Putamen (tissue), 1 donor: ENCODE data around the gene VOPP1.

ENCODE experiments used
- DNase-seq: peaks from one replicate; pipeline ENCODE4 v3.0.0-alpha.2; 2016; ENCODE audit warnings: low spot score

Gene VOPP1

DNA sequence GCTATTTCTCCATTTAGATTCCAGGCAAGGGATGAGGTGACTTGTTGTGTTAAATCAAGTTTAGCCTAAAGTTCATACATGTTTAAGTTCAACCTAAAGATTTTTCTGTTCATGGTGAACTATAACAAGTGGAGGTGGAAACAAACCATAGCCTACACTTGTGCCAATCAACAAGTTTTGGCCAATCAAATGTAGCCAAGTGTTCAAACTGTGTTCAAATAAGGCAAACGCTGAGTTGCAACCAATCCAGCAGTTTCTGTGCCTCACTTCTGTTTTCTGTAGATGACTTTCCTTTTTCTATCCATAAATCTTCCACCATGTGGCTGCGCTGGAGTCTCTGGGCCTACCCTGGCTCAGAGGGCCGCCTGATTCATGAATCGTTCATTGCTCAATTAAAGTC lies 4.5 kb upstream of the VOPP1 start:
- no peak for DNase-seq

DNA sequence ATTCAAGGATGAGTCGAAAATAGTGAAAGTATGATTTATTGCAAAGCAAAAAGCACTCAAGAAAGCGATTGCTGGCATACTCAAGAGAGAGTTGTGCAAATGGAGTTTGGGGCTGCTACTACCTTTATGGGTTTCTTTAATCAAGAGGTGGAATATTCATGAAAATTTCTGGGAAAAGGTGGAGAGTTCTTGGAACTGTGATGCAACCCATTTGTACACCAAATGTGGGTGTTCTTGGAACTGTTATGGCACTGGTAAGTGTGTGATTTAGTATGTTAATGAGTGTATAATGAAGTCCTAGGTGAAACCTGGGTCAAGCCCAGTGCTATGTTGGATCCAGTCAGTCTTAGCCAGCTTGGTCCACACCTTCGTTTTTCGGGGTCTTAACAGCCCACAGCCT lies 3.4 kb upstream of the VOPP1 start:
- DNase-seq: no peak

DNA sequence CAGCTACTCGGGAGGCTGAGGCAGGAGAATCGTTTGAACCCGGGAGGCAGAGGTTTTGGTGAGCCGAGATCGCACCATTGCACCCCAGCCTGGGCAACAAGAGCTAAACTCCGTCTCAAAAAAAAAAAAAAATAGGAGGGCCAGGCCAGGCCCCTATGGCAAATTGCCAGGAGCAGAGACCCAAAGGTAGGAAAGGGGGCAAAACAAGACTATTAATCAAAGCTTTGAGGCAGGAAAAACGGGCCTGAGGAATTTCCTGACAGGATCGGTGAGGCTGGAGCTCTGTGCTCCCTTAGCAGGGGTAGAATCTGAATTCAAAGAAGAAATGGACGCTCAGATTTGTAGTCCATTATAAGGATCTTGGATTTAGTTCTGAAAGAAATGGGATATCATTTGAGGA lies 2.8 kb upstream of the VOPP1 start:
- no peak for DNase-seq

DNA sequence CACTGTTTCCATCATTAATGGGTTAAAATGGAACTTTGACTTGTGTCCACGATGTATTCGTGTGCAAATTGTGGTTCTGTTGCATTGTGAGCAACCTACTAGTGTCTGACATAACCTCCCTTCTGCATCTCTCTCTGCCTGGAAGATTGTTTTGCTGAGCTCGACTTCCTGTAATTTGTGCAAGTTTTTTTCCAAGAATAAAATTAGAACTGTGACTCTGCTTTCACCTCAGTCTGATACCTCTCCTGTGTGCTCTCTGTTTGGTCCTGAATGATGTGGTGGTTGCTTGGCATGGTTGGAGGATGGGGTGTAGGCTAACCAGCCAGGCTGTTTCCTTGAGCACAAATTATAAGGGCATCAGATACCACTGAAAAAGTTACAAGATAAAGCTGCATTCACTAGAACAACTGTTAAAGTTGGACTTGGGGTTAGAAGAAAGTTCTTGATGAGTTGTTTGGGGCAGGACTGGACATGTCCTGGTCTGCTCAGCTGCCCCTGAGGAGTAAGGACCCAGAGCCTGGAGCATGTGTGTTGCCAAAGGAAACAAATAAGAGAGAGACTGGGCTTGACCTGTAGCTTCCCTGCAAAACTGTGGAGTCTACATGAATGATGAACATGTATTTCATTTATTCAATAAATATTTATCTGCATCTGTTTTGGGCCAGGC lies 1.9 kb upstream of the VOPP1 start:
- no peak for DNase-seq

DNA sequence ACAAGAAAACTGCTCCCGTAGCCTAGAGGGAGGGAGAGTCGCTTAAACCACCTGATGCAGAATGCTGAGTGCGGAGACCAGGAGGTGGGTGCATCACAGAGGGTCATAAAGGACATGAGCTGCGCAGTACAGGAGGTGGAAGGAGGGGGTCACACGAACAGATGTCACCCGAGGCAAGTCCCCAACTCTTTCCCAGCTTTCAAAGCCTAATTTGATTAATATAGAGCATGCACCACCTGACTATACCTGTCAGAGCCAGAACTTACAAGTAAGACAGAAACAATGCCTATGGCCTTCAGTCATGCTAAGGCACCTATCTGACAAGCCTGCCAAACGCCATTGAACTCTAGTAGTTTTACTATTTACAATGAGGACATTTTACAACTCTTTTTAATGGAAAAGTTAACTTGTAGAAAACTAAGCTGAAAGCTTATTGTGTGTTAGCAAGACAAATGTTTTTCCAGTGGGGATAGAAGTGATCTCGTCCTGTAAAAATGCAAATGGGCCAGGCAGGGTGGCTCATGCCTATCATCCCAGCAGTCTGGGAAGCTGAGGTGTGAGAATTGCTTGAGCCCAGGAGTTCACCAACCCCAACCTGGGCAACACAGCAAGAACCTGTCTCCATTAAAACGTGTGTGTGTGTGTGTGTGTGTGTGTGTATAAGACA lies 1.1 kb upstream of the VOPP1 start:
- no peak for DNase-seq

DNA sequence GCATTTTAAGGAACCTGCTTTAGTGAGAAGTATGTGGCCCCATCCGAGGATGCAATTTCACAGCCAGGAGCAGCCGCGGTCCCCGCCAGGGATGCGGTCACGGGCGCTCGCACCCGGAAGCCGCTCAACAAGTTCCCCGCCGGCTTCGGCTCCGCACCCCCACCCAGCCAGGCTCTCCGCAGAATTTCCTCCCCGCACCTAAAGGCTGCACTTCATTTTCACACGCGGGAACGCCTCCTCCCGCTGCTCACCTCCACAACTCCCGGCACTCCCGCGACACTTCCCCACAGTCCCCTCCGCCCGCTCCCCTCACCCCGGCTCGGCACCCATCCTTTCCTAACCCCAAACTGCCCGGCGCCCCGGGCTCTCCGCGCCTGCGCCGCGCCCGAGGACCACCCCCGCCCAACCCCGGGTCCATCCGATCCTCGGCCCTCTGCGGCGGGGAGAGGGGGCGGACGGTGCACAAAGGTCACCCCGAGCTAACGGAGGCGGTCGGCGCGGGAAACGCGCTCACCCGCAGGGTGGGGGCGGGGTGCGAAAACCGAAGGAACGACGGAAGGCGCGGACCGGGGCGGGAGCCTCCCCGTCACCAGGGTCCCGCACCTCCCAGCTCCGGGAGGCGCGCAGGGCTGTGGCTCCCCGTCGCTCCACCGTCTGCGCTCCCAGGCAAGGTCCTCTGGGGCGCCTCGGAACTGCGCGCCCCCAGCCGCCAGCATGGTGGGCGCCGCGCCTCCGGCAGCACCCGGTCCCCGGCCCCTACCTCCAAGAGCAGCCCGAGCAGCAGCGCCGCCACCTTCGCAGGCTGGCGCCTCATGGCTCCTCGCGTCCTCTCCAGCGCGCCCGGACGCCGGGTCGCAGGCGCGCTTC lies 558 bp downstream of the VOPP1 start:
- DNase-seq: peak; percentile 28

DNA sequence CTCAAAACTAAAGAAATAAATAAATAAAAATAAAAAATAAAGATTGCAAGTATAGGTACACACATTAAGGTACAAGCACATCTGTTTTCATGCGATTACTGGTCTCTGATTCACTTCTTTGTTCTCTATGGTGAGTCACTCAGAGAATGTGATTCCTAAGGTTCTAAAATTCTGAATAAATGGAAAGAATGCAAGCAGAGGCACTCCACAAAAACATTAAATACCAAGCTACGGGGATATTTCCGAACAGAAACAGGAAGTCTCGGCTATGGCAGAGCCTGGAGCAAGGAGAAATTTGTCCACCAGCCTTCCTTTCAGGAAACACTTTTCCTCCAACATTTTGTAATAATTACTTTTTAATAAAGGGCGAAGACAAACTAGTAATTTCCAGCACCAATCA lies 1.4 kb downstream of the VOPP1 start:
- DNase-seq: no peak

DNA sequence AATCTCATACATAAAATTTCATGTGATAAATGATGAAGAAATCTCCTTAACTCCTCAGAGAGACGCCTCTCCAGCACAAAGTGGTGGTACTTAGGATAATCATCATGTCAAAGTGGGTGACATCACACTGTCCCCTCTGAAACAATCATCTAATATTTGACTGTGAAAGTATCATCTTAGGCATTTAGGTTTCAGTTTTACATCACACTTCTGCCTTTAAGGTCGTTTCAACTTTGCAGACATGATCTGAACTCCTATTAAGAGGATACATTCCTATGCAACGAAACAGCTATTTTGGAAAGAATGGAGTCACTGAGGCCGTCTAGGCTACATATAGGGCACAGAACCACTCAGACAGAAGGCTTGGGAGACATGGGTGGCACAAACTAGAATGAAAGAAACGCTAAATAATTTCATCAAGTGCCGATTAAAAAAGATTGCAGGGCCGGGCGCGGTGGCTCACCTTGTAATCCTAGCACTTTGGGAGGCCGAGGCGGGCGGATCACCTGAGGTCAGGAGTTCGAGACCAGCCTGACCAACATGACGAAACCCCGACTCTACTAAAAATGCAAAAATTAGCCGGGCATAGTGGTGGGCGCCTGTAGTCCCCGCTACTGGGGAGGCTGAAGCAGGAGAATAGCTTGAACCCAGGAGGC lies 2.0 kb downstream of the VOPP1 start:
- no peak for DNase-seq

DNA sequence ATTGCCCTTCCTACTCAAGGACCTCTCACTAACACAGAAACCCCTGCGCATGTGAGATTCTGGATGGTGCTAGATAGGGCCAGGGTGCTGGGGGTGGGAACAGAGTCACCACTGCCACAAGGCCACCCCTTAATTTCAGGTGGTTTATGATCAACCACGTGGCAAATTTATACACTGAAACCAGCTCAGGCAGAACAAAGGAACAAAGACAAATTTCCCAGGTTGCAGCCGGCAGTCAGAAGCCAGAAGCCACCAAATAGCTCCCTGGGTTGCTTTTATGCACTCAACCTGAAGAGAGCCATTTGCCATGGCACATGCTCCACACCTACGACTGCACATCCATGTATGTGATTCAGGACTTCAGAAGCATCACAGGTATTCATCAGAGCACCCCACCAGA lies 2.5 kb downstream of the VOPP1 start:
- DNase-seq: no peak

DNA sequence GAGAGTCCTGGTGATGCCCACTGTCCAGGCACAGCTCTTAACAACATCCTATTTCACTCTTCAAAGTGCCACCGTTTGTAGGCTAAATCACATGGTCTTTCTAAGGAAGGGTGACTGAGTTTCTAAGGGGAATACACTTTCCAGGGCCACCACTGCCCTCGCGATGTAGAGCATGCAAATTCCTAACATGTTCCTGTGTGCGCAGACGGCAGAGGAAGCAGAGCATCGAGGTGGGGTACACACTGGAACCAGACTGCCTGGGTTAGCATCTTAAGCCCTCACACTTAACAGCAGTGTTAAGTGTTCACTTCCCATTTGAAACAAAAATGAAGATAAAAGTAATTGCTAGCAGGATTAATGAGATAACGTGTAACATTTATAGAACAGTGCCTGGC lies 3.0 kb downstream of the VOPP1 start:
- no peak for DNase-seq

DNA sequence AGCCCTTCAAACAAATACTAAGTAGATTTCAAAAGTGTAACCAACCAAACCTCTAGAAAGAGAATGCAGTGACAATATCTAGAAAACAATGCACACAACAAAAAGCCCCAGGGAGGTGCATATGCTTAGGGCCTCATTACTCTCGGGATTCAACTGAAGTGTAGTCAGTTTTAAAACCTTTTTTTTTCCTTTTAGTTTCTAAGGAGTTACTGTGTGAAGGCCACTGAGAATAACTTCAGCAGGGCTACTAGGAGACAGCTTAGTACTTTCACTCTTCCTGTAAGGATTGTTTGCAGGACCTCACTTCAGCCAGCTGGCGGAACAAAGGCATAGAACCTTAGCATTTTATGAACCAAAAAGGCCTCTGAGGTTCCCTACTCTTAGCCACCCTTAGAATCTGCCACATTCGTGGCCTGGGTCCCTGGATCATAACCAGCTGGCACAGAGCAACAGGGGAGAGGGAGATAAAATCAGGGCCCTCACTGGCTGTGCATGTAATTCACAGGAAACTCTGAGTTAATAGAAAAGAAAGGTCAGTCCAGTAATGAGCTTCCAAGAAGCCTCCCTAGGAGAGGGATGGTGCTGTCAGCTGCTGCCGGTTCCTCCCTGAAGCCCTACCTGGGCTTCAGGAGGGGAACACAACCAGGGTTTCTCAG lies 3.6 kb downstream of the VOPP1 start:
- DNase-seq: no peak

DNA sequence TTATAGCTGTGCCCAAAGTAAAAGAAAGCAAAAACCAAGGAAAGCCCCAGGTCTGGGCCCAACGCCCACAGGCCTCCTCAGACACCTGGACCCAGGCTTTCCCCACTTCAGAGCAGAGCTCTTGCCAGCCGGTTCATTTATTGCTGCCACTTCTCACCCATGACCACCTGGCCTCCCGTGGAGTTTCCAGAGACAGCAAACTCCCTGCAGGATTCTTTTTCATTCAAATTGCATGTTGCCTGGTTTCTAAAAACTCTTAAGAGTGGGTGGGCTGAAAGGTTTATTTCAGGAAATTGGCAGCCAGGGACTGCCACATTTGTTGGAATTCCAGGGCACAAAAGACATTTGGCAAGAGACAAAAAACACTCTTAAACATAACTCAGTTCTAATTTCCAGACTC lies 4.7 kb downstream of the VOPP1 start:
- no peak for DNase-seq

DNA sequence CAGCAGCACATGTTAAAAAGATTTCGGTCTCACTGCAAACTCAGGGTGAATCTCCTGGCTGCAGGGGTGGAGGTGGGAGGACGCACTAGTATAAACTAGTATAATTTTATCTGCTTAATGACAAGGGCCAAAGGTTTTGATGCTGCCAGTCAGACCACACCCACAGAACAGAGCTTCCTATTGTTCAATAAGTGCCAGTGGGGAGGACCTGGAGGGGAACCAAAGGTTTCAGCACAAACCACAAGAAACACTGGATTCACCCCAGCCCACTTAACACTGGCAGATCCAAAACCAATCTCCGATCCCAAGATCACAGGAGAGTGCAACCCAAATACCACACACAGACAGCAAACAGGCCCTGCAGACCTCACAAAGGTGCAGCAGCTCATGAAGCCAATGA lies 6.6 kb downstream of the VOPP1 start:
- DNase-seq: no peak

DNA sequence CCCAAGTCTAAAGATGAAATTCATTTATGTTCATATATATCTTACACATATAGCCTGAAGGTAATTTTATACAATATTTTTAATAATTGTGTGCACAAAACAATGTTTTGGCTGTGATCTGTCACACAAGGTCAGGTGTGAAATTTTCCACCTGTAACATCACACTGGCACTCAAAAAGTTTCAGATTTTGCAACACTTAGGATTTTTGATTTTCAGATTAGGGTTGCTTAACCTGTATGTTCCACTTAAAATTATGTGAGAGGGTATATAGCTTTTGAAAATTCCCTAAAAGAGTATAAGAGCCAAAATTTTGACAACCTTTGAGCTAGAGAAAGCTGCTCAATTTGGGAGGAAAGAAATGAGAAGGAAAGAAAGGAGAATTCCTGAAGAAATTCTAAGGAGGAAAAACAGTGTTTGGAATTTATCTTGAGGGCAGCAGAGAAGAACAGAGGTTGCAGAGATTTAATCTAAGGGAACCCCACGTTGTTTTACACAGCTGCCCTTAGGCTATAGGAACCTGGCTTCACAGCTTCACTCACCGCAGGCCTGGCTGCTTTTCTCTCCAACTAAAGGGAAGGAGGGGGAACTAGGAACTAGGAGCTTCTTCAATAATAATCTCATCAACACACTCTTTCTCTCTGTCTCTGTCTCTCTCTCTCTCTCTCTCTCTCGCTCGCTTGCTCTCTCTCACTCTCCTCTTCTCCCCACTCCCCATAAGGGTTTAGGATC lies 8.5 kb downstream of the VOPP1 start:
- DNase-seq: no peak

DNA sequence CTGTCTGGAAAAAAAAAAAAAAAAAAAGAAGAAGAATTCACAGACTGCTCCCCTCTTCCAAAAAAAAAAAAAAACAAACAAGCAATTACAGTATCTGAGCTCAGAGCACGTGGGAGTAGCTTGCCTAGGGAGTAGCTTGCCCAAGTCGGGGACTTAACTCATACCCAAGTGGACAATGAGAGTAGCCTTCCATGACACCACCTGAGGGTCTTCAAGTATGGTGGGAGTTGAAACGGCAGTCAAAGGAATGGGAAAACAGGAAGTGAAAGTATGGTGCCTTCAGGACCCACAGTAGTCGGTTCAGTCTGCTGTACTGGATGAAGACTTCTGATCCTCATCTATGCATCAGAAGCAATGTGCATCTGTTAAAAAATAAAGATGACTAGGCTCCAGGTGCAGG lies 10.6 kb downstream of the VOPP1 start:
- no peak for DNase-seq

DNA sequence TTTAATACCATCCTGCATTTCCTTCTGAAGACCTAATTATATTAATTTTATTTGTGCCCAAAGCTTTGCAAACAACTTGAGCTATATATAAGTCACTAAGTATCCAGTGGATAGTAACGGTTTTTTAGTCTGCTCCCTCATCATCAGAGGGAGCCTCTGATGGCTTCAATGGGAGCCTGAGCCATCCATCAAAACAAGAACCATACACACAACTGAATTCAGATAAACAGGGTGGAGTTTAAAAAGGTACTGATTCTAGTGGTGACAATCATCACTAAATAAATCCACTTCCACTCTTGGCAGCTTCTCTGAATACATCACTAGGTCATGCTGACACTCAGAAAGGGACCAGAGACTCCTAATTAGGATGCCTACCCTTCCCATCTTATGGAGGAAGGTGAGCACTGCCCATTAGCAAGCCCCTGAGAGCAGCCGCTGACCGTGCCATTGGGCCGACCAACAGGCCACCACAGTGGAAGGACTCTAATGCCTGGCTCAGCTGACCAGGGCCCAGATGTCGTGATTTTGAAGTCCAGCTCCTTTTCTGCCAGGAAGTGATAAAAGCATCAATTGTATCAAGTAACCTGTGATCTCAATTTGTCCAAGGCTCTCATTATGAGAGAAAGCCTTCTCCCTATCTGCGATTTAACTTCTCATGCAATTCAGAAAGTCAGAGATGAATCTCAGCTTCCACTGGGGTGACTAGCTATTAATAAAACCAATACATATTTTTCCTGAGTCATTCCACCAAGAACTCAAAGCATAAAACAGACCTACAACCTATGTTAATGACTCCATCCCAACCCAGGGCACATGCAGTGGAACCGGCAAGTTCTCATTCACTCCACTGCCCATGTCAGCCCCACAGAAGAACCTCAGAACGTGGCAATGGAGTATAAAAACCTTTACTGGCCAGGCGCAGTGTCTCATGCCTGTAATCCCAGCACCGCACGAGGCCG lies 13.1 kb downstream of the VOPP1 start:
- no peak for DNase-seq

DNA sequence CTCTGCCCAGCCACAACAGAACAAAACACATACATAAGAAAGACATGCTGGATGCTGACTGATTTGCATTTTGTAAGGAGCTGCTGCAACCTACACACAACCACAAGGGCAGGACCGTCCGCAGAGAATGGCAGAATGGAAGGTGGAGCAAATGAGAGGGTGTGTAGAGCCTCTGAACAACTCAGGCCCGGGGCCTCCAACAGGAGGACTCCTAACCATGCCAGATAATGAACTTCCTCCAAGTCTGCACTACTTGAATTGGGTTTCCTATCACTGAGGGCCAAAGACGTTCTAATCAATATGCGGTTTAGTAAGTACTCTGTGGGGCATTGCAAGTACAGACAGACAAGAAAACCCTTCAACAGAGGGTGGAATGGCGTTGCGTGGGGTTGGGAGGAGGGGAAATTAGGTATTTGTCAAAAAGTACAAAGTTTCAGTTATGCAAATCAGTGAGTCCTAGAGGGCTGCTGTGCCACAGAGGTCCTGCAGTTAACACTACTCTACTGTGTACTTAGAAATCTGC lies 14.6 kb downstream of the VOPP1 start:
- DNase-seq: no peak

DNA sequence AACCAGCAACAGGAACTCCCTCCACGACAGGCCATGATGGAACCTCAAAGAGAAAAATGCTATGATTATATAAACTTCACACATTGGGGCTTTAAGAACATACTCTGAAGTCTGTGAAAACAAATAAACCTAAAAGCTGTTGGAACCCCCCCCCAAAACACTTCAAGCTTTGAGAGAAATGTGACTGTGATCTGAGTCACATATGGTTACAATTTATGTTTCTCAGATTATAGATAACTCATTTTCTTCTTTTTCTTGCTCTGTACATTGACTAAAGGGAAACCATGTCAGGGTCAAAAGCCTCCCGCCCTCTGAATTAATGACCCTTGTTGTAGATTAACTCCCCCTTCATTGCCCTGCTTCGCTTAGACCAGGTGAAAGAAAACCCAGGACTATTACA lies 15.8 kb downstream of the VOPP1 start:
- no peak for DNase-seq

DNA sequence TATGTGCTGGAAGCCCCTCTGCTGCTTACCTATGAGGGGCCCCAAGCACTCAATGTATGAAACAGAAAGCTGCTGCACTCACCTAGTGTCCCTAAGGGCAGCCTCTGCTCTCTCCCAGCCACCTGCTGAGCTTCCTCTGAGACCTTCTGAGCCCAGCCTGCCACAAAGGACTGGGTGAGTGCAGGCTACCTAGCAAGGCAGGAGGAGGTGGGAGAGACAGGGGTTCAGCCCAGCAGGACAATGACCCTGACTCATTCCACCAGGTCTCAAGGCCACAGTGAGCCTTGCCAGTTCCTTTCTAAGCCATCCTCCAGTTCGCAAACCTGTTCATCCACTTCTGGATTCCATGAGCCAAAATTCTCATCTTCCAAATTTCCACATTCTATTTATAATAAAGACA lies 16.3 kb downstream of the VOPP1 start:
- no peak for DNase-seq

DNA sequence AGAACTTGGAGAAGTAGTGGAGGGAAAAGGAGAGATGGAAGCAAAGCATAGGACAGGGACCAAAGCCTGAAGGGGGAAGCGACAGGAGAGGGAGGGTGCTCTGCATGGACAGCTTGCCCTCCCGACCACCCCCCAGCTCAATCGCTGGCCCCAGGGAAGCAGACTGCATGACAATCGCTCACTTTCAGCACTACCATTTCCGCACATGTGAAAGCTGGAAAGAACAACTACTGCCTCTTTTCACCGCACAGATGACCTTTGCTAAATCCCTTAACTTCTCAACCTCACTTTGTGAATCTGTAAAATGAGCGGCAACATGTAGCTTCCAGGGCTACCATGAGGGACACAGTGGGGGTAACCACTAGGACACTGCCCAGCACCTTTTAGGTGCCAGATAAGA lies 17.1 kb downstream of the VOPP1 start:
- no peak for DNase-seq
